NCI-H345 treated with DMSO at 0.1 percent for 48 hours (cell line): ENCODE data around the gene PSEN1.
"Not testable (repeated sequence)": the region's sequence is repeated elsewhere in the genome, so short reads cannot be mapped to it uniquely, and the experiment has no call there.

Experiments
- DNase-seq: peaks from one replicate; lab custom pipeline; 2025; ENCODE audit not compliant: unreplicated experiment; lab: John Stamatoyannopoulos, UW

PSEN1 gene

DNA sequence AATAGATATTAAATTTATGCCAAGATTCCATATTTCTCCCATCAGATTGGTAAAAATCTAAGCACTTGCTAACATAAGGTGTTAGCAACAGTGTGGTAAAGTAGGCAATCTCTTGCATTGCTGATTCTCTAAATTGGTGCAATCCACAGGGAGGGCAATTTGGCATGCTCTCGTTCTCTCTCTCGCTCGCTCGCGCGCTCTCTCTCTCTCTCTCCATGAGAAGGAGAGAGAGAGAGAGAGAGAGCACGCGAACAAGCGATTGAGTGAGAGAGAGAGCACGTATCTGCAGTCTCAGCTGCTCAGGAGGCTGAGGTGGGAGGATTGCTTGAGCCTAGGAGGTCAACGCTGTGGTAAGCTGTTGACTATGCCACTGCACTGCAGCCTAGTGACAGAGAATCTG lies 25.9 kb downstream of the PSEN1 start:
- DNase-seq, result no peak

- DNase-seq, result no peak
These were observed 30.1 kb downstream of the PSEN1 start for GRCh38 chr14:73166399-73166798.

DNA sequence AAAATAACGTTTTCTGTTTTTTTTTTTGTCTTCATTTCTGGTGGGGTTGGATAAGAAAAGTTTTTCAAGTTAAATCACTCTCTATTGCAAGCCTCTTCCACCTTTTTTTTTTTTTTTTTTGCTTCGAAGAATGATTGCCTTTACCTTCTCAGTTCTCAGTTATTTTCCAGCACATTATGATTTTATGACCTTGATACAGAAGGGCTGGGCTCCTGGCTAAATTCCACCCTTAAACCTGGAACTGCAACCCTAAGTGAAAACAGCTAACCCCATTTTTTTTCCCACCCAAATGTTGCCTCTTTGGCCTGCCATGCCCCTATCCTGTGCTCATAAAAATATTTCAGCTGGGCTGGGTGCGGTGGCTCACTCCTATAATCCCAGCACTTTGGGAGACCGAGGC lies 31.4 kb downstream of the PSEN1 start:
- DNase-seq, result no peak

DNA sequence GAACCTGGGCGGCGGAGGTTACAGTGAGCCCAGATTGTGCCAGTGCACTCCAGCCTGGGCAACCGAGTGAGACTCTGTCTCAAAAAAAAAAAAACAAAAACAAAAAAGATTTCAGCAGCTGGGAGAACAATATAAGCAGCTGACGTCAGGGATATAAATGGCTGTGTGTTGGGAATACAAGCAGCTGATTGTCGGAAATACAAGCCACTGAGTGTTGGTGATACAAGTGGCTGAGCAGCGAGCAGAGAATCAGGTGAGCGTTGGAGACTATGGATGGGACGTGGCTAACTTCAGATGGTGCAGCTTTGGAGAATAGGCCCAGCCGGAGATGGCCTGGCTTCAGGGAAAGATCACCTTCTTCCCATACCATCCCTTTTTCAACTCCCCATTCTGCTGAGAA lies 32.0 kb downstream of the PSEN1 start:
- DNase-seq, result no peak

DNA sequence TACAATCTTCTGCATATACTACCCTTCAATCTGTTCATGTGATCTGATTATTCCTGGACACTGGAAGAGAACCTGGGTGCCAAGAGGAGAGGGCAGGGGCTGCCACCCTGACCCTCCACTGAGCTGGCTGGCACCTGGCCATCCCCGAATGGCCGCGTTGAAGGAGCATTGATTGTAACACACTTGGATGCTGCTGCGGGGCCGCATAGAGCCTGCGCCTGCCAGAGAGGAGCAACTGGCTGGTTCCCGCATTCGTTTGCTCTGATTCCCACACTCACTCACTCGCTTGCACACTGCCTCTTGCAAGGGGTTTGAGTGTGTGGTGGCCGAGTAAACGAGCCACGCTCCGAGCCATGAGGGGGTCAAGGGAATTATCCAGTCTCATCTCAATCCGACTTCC lies 32.4 kb downstream of the PSEN1 start:
- no peak for DNase-seq

DNA sequence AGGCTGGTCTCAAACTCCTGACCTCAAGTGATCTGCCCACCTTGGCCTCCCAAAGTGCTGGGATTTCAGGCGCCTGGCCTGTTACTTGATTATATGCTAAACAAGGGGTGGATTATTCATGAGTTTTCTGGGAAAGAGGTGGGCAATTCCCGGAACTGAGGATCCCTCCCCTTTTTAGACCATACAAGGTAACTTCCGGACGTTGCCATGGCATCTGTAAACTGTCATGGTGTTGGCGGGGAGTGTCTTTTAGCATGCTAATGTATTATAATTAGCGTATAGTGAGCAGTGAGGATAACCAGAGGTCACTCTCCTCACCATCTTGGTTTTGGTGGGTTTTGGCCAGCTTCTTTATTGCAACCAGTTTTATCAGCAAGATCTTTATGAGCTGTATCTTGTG lies 33.5 kb downstream of the PSEN1 start:
- DNase-seq, result not testable (repeated sequence)

- no peak for DNase-seq
These were observed 34.4 kb downstream of the PSEN1 start for GRCh38 chr14:73170686-73171085.

DNA sequence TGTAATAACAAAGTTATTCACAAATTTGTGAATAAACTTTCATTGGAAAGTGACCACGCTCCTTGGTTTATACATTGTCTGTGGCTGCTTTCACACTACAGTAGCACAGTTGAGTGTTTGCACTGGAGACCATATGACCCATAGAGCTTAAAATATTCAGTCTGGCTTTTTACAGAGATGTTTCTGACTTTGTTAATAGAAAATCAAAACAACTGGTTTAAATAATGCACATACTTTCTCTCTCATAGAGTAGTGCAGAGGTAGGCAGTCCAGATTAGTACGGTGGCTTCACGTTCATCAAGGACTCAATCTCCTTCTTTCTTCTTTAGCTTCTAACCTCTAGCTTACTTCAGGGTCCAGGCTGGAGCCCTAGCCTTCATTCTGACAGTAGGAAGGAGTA lies 36.2 kb downstream of the PSEN1 start:
- no peak for DNase-seq

- no peak for DNase-seq
These were observed 36.9 kb downstream of the PSEN1 start for GRCh38 chr14:73173092-73173735.

- no peak for DNase-seq
These were observed 40.4 kb downstream of the PSEN1 start for GRCh38 chr14:73176685-73177084.

DNA sequence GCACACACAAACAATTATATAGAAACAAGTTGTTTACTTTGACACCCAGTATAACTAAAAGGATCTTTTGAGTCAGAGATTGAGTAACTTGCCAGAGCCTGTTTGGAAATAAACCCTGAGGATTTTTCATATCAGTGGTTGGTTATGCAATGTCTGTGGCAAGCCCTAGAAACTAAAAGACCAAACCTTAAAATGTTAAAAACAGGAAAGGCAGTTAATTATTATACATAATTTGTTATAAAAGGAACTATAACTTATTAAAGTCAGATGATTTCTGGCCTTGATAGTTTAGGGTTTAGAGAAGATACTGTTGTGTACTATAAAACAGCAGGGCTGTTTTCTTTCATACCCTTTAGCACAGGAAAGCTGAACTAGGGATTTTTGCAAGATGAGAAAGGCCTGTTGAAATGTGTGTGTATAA lies 44.1 kb downstream of the PSEN1 start:
- DNase-seq, result no peak

- not testable (repeated sequence) for DNase-seq
These were observed 44.7 kb downstream of the PSEN1 start for GRCh38 chr14:73180969-73181368.

DNA sequence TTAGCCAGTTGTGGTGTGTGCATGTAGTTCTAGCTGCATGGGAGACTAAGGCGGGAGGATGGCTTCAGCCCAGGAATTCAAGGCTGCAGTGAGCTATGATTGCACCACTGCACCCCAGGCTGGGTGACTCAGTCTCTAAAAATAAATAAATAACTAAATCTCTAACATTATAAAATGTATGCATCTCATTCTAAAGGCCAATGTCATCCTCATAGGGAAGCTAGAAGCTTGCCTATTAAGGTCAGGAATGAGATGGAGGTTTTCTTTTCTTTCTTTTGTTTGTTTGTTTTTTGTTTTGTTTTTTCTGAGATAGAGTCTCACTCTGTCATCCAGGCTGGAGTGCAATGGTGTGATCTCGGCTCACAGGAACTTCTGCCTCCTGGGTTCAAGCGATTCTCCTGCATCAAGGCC lies 52.2 kb downstream of the PSEN1 start:
- no peak for DNase-seq

DNA sequence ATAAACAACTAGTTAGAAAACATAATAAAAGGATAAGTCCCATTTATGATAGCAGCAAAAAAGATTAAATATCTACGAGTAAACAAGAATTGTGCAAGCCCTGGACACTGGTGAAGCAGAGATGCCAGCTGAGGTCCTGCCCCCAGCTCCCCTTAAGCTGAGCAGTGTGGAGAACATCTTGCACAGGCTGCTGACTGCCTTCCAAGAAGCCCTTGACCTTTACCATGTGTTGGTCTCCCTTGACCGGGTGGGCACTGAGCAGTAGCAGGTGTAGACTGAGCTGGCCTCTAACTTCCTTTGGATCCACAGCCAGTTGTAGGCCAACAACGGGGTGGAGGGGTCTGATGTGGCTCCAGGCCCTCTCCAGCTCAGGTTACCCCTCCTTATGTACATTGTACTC lies 53.3 kb downstream of the PSEN1 start:
- no peak for DNase-seq

DNA sequence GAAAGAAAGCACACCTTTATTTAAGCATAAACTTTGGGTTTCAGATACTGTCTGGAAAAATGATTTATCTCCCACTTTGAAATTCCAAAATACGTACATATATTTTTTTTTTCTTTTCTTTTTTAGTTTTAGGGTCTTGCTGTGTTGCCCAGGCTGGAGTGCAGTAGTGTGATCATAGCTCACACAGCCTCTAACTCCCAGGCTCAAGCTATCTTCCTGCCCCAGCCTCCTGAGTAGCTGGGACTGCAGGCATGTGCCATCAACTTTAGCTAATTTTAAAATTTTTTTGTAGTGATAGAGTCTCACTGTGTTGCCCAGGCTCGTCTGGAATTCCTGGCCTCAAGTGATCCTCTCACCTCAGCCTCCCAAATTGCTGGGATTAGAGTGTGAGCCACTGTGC lies 55.1 kb downstream of the PSEN1 start:
- DNase-seq, result no peak

- not testable (repeated sequence) for DNase-seq
These were observed 58.0 kb downstream of the PSEN1 start for GRCh38 chr14:73194306-73194705.

DNA sequence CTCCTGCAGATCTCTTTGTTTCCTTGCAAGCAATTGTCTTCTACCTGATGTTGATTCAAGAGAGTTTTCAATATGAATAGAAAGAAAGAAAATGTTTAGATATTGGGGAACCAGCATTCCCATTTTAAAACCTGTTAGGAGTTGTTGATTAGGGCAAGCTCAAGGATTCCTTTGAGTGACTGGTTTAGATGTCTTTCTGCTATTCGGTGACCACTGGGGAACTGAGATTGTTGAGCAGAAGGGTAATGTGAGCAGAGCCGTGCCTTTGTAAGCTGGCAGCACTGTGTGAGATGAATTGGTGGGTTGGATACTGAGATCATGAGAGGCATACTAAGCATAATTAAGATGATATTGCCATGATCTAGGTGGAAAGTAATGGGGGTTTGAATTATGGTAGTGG lies 61.9 kb downstream of the PSEN1 start:
- DNase-seq, result no peak

- DNase-seq, result no peak
These were observed 67.2 kb downstream of the PSEN1 start for GRCh38 chr14:73203527-73203926.

- DNase-seq, result no peak
These were observed 71.3 kb downstream of the PSEN1 start for GRCh38 chr14:73207615-73208014.

DNA sequence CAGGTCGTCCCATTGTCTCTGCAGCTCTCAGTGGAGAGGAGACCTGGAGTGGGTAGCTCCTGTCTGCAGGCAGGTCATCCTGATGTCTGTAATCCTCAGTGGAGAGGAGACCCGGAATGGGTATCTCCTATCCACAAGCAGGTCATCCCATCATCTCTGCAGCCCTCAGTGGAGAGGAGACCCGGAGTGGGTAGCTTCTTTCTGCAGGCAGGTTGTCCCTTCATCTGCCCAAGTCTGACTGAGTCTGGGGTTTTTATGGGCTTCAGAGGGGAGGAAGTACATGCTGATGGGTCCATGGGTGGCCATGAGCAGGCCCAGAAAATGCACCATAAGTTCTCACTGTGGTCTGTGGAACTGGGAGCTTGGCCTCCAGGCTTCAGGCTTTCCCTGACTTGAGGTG lies 72.1 kb downstream of the PSEN1 start:
- DNase-seq, result no peak

DNA sequence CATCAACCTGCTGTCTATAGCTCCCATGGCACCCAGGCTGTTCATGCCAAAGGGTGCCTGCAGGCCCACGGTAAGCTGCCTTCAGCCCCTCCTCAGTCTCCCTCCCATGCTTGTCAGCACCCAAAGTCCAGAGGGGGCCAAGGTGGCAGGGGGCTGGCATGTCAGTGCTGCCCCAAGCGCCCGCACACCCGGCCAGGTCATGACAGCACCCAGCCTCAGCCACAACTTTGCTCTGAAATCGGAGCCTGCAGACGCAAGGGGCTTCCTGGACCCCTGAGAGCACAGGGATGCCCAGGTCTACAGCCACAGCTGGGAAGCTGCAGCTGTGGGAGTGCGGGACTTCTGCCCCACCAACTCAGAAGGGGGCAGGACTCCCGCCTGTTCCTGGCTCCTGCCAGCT lies 72.5 kb downstream of the PSEN1 start:
- no peak for DNase-seq

GRCh38 chr14:73209953-73210352 lies 73.6 kb downstream of the PSEN1 start:
- DNase-seq, result no peak

- no peak for DNase-seq
These were observed 75.1 kb downstream of the PSEN1 start for GRCh38 chr14:73211251-73212040.
